Left colon (tissue), 2 donors: ENCODE results near the gene C1RL. TPM values are rescaled to one million over a fixed set of nuclear protein-coding genes. Genes with fewer than 3 reads are reported as not detected.
A peak's percentile ranks its signal among the peaks of the same experiment; 100 is the strongest.

Source experiments
- ATAC-seq: fragments of 200-7000 bp; cut with Tn5 transposase; one replicate; pipeline ENCODE4 v1.9.1; 2020; ENCODE audit warnings: mild to moderate bottlenecking, moderate library complexity
- DNase-seq, 2 donors: peaks; one replicate each; pipeline ENCODE4 v3.0.0-alpha.2; 2020
- intact Hi-C, 2 donors: fragments of 100-400 bp; cut with DNase I in 1 of 2; cut with micrococcal nuclease in 1 of 2; formaldehyde crosslinking; loops; one replicate each; pipeline versions ENCODE4 v1.11.2 to v1.14.0; 2022; cut with DNase I, micrococcal nuclease
- long read RNA-seq: library from polyadenylated mRNA; unstranded; transcript quantifications from one replicate; pipeline ENCODE4 v2.0.0, GENCODE V29; 2021
- total RNA-seq, 2 donors: library from RNA; stranded (reverse); fragmentation: NEBNext Ultra II Directional; extraction: Animal tissue kit (Norgen Biotek cat#: 25700); gene quantifications; one replicate each; pipeline ENCODE4 v1.2.1, GENCODE V29; 2021
- donor health status: DM: no; HTN: no; CAD: no.
- donor health status: DM: yes; HTN: yes; CAD: no.

C1RL gene
- 10 to 100 TPM; 48.6 to 52.7 TPM for total RNA-seq
- long read RNA-seq, partial matches to known transcripts, result 1 of 17 reads
- long read RNA-seq, other reads (novel, unspliced or antisense), result 11 of 17 reads

DNA sequence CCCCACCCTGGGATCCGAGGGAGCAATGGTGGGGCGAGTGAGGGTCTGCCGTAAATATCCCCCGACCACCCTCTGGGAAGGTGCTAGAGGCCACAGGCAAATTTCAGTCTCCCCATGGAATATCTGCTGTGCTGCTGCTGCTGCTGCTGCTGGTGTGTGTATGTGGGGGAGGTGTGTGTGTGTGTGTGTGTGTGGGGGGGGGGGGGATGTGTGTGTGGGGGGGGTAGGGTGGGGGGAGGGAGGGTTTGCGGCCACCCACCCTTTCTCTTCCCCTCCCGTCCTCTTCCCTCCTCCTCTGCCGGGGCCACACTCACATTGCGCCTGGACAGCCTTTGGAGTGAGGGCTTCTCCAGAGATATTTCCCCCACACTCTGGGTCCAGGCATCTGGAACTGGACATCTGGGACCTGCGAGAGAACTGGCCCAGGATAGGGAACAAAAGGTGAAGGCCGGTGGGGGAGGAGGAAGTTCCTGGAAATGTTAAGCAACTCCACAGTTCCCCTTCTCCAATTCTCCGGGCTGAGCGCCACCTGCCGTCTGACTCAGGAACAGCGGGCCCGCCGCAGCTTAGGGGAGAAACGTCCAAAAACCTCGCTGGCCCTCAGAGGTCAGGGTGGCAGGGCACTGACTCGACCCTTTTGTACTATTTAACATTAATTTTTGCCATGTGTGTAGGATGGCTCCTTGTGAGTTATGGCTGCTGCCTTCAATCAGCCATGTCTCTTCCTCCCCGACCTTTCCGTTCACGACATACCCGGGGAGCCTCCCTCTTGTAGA, at the start of gene C1RL:
Gene C1RL (minus strand): TSS at position 419 of the 776 bp plus-strand sequence. CDS start 34 bp downstream, at position 385.
- DNase-seq (peak; percentile 88 to 92), ATAC-seq (peak; percentile 76)
- intact Hi-C loops, result loop anchor here in 1 of 2 donors (10.0 kb wide), 1 partner anchor 154 kb away; the partner anchor contains the start of gene PTPN6

- DNase-seq (no peak), ATAC-seq (no peak)
- intact Hi-C loops, result no loop called here
Observed at GRCh38 chr12:7157391-7157790, 48.4 kb upstream of the C1RL start.

- no peak for ATAC-seq
- intact Hi-C loops, result no loop called here
- DNase-seq, result no peak
Observed at GRCh38 chr12:7156259-7157197, 47.5 kb upstream of the C1RL start.

GRCh38 chr12:7155471-7156034, 46.5 kb upstream of the C1RL start:
- ATAC-seq, result no peak

GRCh38 chr12:7154901-7155470, 46.0 kb upstream of the C1RL start:
- DNase-seq (no peak), ATAC-seq (no peak)
- intact Hi-C loops, result no loop called here

More at GRCh38 chr12:7155471-7156034, 46.5 kb upstream of the C1RL start:
- intact Hi-C loops, result no loop called here
- no peak for DNase-seq

- no peak for ATAC-seq
- intact Hi-C loops, result no loop called here
Observed at GRCh38 chr12:7154042-7154441, 45.0 kb upstream of the C1RL start.

DNA sequence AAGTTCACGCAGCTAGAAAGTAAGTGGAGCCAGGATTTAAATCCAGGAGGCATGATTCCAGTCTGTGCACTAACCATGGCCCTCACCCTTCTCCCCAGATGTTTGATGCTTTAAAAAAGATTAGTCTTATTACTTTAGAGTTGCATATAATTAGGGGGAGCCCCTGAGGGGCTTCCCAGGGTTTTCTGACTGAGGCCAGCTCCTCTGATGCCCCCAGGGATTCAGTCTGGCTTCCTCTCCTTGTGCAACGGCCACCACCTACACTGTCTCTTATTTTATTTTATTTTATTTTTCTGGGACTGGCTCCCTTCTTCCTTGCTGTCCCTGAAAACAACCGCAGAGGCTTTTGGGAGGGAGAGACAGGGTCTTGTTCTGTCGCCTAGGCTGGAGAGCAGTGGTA, 43.8 kb upstream of the C1RL start:
- intact Hi-C loops, result no loop called here
- DNase-seq, result no peak
- ATAC-seq, result no peak

More at GRCh38 chr12:7154042-7154441, 45.0 kb upstream of the C1RL start:
- no peak for DNase-seq

DNA sequence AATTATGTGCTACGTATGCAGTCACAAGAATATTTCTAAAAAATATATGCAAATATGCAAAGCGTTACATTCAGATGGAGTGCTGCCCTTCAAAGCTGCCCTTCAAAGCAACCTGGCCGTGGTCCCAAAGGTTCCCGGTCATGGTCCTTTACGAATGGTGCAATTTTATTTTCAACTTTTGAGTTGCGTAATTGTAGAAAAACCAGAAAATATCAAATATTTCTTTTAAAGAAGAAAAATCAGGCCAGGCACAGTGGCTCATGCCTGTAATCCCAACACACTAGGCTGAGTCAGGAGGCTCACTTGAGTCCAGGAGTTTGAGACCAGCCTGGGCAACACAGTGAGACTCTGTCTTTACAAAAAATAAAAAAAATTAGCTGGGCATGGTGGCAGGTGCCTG, 42.5 kb upstream of the C1RL start:
- intact Hi-C loops, result no loop called here
- ATAC-seq, result no peak
- no peak for DNase-seq

- DNase-seq (no peak), ATAC-seq (no peak)
- intact Hi-C loops, result no loop called here
Observed at GRCh38 chr12:7150841-7151240, 41.8 kb upstream of the C1RL start.

- intact Hi-C loops, result no loop called here
- ATAC-seq (no peak), DNase-seq (no peak)
Observed at GRCh38 chr12:7150356-7150755, 41.3 kb upstream of the C1RL start.

GRCh38 chr12:7146906-7147305, 37.9 kb upstream of the C1RL start:
- DNase-seq, result no peak
- no peak for ATAC-seq
- intact Hi-C loops, result no loop called here

DNA sequence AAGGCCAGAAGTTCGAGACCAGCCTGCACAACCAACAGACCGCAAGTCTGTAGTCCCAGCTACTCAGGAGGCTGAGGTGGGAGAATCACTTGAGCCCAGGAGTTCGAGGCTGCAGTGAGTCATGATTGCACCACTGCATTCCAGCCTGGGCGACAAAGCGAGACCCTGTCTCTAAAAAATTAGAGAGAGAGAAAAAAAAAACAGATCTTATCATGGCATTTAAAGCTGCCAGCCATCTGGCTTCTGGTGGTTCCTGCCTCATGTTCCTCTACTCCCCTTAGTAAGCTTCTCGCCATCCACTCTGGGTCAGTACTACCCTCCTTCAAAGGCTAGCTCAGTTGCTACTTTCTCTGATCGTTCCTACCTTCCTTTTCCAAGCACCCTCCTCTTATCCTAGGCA, 37.2 kb upstream of the C1RL start:
- DNase-seq (no peak), ATAC-seq (no peak)
- intact Hi-C loops, result no loop called here

DNA sequence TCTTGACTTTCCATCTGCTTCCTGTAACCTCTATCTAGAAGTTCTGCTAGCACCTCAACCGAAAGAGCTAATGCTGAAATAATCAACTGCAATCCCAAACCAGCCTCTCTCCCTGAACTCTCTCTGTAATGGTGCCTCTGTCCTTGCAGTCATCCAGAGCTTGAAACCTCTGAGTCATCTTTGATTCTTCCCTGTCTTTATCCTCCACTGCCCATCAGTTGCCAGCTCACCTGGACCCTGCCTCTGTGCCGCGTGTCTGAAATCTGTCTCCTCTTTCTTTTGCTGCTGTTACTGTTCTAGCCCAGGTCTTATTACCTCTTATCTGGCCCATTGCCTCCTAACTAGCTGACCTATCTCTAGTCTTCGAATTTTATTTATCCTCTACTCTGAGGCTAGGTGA, 36.7 kb upstream of the C1RL start:
- ATAC-seq, result no peak
- DNase-seq, result no peak
- intact Hi-C loops, result no loop called here

DNA sequence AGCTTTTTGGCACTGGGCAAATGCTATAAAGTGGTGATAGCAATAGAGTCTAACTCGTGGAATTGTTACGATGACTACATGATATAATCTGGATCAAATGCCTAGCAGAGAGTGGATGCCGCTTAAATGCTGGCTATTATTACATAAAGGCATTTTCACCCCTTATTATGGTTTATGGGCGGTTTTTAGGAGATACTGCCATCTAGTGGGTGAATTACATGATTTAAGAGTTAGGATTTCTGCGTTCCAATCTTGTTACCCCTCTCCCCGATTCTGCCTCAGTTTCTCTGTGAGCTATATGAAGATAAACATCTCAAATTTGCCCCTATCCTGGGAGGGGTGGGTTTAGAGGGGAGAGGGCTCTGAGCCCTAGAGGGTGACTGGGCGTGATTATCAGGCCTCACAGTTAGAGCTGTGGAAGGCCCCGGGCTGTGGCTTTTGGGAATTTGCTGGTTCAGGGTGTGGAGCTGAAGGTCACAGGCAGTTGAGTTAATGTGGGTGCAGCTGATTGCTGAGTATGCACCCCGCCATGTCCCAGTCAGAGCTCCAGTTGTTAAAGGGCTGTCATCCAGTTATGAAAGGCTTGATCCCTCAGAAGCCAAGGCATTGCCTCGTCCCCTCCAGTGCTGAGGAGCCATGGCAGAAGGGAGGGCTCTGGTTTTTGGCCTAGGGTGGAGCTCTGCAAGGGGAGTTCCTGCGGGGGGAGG, 35.6 kb upstream of the C1RL start:
- DNase-seq (peak in 1 of 2 donors; percentile 11), ATAC-seq (peak; percentile 26)
- intact Hi-C loops, result no loop called here

GRCh38 chr12:7143564-7143963, 34.5 kb upstream of the C1RL start:
- DNase-seq (peak in 1 of 2 donors; percentile 5), ATAC-seq (no peak)
- intact Hi-C loops, result no loop called here

GRCh38 chr12:7142809-7143465, 33.9 kb upstream of the C1RL start:
- ATAC-seq (no peak), DNase-seq (no peak)
- intact Hi-C loops, result no loop called here

DNA sequence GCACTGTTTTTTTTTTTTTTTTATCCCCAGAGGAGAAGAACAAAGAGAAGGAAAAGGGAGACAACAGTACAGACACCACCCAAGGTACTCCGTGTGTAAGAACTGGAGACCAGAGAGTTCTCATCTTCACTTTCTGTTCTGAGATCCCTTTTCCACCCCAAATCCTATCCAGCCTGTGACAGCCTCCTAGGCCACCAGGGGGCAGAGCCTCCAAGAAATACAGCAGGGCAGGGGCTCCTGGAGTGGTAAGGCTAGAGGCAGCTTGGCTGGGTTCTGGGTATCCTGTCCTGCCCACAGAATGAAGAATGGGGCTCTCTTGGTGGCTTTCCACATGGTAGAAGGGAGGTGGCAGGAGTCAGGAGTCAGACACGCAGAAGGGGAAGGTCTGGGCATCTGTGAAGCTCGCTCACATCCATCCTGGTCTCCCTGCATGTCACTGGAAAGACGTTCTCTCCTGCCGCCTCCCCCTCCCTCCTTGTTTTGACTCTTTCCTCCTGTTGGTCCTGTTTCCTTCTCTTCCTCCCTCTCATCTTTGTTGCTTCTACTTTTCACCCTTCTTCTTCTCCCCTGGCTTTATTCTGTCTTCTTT, 33.1 kb upstream of the C1RL start:
- ATAC-seq, result peak; percentile 85
- intact Hi-C loops, result no loop called here
- peak in 1 of 2 donors; percentile 61 for DNase-seq
